Measurements from ENCODE around the gene LMAN2. TPM values are rescaled to one million over a fixed set of nuclear protein-coding genes. Genes with fewer than 3 reads are reported as not detected.

The LMAN2 gene
- total RNA-seq, 2 experiments from 2014 or later = 110 to 116 TPM

- peaks cover 16% of the 10 kb centered on the region for H3K4me1 Mint-ChIP-seq
- H3K27ac Mint-ChIP-seq = no peak overlapping the region
- no peak overlapping the region for H3K4me3 Mint-ChIP-seq
- ATAC-seq (ENCODE audit: low read depth) (no peak), DNase-seq (no peak)
- peaks cover 24% of the 10 kb centered on the region for H3K36me3 Mint-ChIP-seq
- POLR2A ChIA-PET = interaction anchor here (1.4 to 1.5 kb wide), 2 partner anchors 19 to 20 kb away, joined by 3 read pairs; partner anchors contain the start of gene LMAN2
- H3K27me3 Mint-ChIP-seq = no peaks in the 10 kb centered on the region
- no peaks in the 10 kb centered on the region for H3K9me3 Mint-ChIP-seq
Observed at GRCh38 chr5:177332031-177332895, 19.2 kb downstream of the LMAN2 start.

- H3K27ac Mint-ChIP-seq = no peak overlapping the region
- H3K27me3 Mint-ChIP-seq = no peaks in the 10 kb centered on the region
- POLR2A ChIA-PET = interaction anchor here (1.4 kb wide), 1 partner anchor 18 kb away, joined by 3 read pairs; no protein-coding TSS in a partner anchor
- ATAC-seq (ENCODE audit: low read depth) (no peak), DNase-seq (no peak)
- peaks cover 14% of the 10 kb centered on the region for H3K4me1 Mint-ChIP-seq
- H3K9me3 Mint-ChIP-seq = no peaks in the 10 kb centered on the region
- no peak overlapping the region for H3K4me3 Mint-ChIP-seq
- peaks cover 20% of the 10 kb centered on the region for H3K36me3 Mint-ChIP-seq
Observed at GRCh38 chr5:177330991-177331842, 20.3 kb downstream of the LMAN2 start.

- ATAC-seq (ENCODE audit: low read depth) (no peak), DNase-seq (no peak)
- no peaks in the 10 kb centered on the region for H3K9me3 Mint-ChIP-seq
- H3K4me1 Mint-ChIP-seq = peaks cover 16% of the 10 kb centered on the region
- no peak overlapping the region for H3K27ac Mint-ChIP-seq
- H3K4me3 Mint-ChIP-seq = no peak overlapping the region
- H3K36me3 Mint-ChIP-seq = peaks cover 18% of the 10 kb centered on the region
- POLR2A ChIA-PET = no interaction called here
- no peaks in the 10 kb centered on the region for H3K27me3 Mint-ChIP-seq
Observed at GRCh38 chr5:177329883-177330282, 21.6 kb downstream of the LMAN2 start.

GRCh38 chr5:177328545-177329231 lies 22.8 kb downstream of the LMAN2 start:
- no peaks in the 10 kb centered on the region for H3K9me3 Mint-ChIP-seq
- no peak for DNase-seq
- ATAC-seq (ENCODE audit: low read depth) = no peak
- H3K4me1 Mint-ChIP-seq = peaks cover 20% of the 10 kb centered on the region
- POLR2A ChIA-PET = interaction anchor here (0.8 to 1.2 kb wide), 3 partner anchors 9 to 62 kb away, joined by 3 to 5 read pairs (median 5); no protein-coding TSS in a partner anchor
- H3K27ac Mint-ChIP-seq = no peak overlapping the region
- H3K4me3 Mint-ChIP-seq = no peak overlapping the region
- H3K36me3 Mint-ChIP-seq = peaks cover 20% of the 10 kb centered on the region
- no peaks in the 10 kb centered on the region for H3K27me3 Mint-ChIP-seq

- no peaks in the 10 kb centered on the region for H3K27me3 Mint-ChIP-seq
- H3K36me3 Mint-ChIP-seq = peaks cover 17% of the 10 kb centered on the region
- H3K27ac Mint-ChIP-seq = peak overlapping the region; percentile 88
- H3K4me1 Mint-ChIP-seq = peaks cover 28% of the 10 kb centered on the region
- ATAC-seq (ENCODE audit: low read depth) (peak; percentile 71), DNase-seq (no peak)
- POLR2A ChIA-PET = interaction anchor here (0.8 to 1.2 kb wide), 5 partner anchors 9 to 63 kb away, joined by 3 to 5 read pairs (median 3); no protein-coding TSS in a partner anchor
- H3K9me3 Mint-ChIP-seq = no peaks in the 10 kb centered on the region
- H3K4me3 Mint-ChIP-seq = peak overlapping the region; percentile 75
Observed at GRCh38 chr5:177327539-177328522, 23.6 kb downstream of the LMAN2 start.

- ATAC-seq (ENCODE audit: low read depth) (no peak), DNase-seq (no peak)
- H3K27me3 Mint-ChIP-seq = no peaks in the 10 kb centered on the region
- no peak overlapping the region for H3K27ac Mint-ChIP-seq
- peaks cover 25% of the 10 kb centered on the region for H3K4me1 Mint-ChIP-seq
- no peak overlapping the region for H3K4me3 Mint-ChIP-seq
- POLR2A ChIA-PET = interaction anchor here (1.1 kb wide), 1 partner anchor 13 kb away, joined by 3 read pairs; no protein-coding TSS in a partner anchor
- H3K9me3 Mint-ChIP-seq = no peaks in the 10 kb centered on the region
- peaks cover 19% of the 10 kb centered on the region for H3K36me3 Mint-ChIP-seq
Observed at GRCh38 chr5:177325868-177326381, 25.5 kb downstream of the LMAN2 start.

GRCh38 chr5:177320879-177321278 lies 30.6 kb downstream of the LMAN2 start:
- Mint-ChIP-seq H3K4me1 (peaks cover 40% of the 10 kb centered on the region), H3K4me3 (no peak overlapping the region), H3K36me3 (peaks cover 26% of the 10 kb centered on the region), H3K27me3 (no peaks in the 10 kb centered on the region), H3K9me3 (no peaks in the 10 kb centered on the region), H3K27ac (no peak overlapping the region)
- DNase-seq (no peak), ATAC-seq (ENCODE audit: low read depth) (no peak)
- POLR2A ChIA-PET = no interaction called here

- POLR2A ChIA-PET = interaction anchor here (0.6 to 1.4 kb wide), 6 partner anchors 8 to 136 kb away, joined by 3 to 5 read pairs (median 4); no protein-coding TSS in a partner anchor
- no peak for DNase-seq
- peak; percentile 49 for ATAC-seq (ENCODE audit: low read depth)
- Mint-ChIP-seq H3K27me3 (no peaks in the 10 kb centered on the region), H3K36me3 (peaks cover 24% of the 10 kb centered on the region), H3K4me3 (no peak overlapping the region), H3K9me3 (no peaks in the 10 kb centered on the region), H3K4me1 (peaks cover 36% of the 10 kb centered on the region), H3K27ac (no peak overlapping the region)
Observed at GRCh38 chr5:177319913-177320588, 31.4 kb downstream of the LMAN2 start.

- POLR2A ChIA-PET = no interaction called here
- Mint-ChIP-seq H3K36me3 (peaks cover 16% of the 10 kb centered on the region), H3K9me3 (no peaks in the 10 kb centered on the region), H3K4me1 (peaks cover 31% of the 10 kb centered on the region), H3K4me3 (no peak overlapping the region), H3K27ac (no peak overlapping the region), H3K27me3 (no peaks in the 10 kb centered on the region)
- DNase-seq (peak; percentile 71), ATAC-seq (ENCODE audit: low read depth) (peak; percentile 63)
Observed at GRCh38 chr5:177317959-177318377, 33.5 kb downstream of the LMAN2 start.

GRCh38 chr5:177316005-177316404 lies 35.5 kb downstream of the LMAN2 start:
- Mint-ChIP-seq H3K9me3 (no peaks in the 10 kb centered on the region), H3K4me3 (no peak overlapping the region), H3K27ac (no peak overlapping the region), H3K27me3 (no peaks in the 10 kb centered on the region), H3K36me3 (peaks cover 13% of the 10 kb centered on the region), H3K4me1 (peaks cover 30% of the 10 kb centered on the region)
- DNase-seq (no peak), ATAC-seq (ENCODE audit: low read depth) (no peak)
- POLR2A ChIA-PET = interaction anchor here (0.6 to 1.5 kb wide), 4 partner anchors 16 to 204 kb away, joined by 3 to 5 read pairs (median 4); partner anchors contain the start of gene LMAN2

- Mint-ChIP-seq H3K27me3 (no peaks in the 10 kb centered on the region), H3K36me3 (peaks cover 15% of the 10 kb centered on the region), H3K27ac (no peak overlapping the region), H3K9me3 (no peaks in the 10 kb centered on the region), H3K4me3 (no peak overlapping the region), H3K4me1 (peaks cover 34% of the 10 kb centered on the region)
- ATAC-seq (ENCODE audit: low read depth) = no peak
- POLR2A ChIA-PET = interaction anchor here (0.6 to 1.5 kb wide), 4 partner anchors 16 to 205 kb away, joined by 3 to 5 read pairs (median 4); partner anchors contain the start of gene LMAN2
- DNase-seq = no peak
Observed at GRCh38 chr5:177315411-177315810, 36.1 kb downstream of the LMAN2 start.

All from activated naive CD8-positive, alpha-beta T cell treated with anti-CD3 and anti-CD28 coated beads, Interleukin-2, amount 10 ng/mL, durations not matched to agents 7 days and 5 days (primary cell).